A673 (cell line): ENCODE data around the gene PTTG2. TPM values are rescaled to one million over a fixed set of nuclear protein-coding genes. Genes with fewer than 3 reads are reported as not detected.

Source experiments
- BruUV-seq: library from RNA; stranded (reverse); fragments of 400-500 nt; replicated peaks from 2 replicates; lab custom pipeline; 2021; lab: Mats Ljungman, UMichigan
- CTCF ChIA-PET: fragments of 300-600 bp; sonication (Branson Sonifier 250); formaldehyde crosslinking; loops from one replicate; lab custom pipeline; 2022; ENCODE audit warnings: antibody characterized with exemption; lab: Charles Lee
- POLR2A ChIA-PET: fragments of 300-600 bp; sonication (Branson Sonifier 250); formaldehyde crosslinking; loops from one replicate; lab custom pipeline; 2022; ENCODE audit warnings: antibody characterized with exemption; ENCODE audit not compliant: low non-redundant PET; lab: Charles Lee
- DNase-seq: peaks from one replicate; pipeline ENCODE4 v3.0.0-alpha.2; 2015; ENCODE audit warnings: low spot score
- H3K27ac ChIP-seq: fragments of 200-600 bp; sonication (generic); 2 replicates; pipeline ENCODE4 v1.5.1; 2016; ENCODE audit warnings: mixed run types, low read depth, mild to moderate bottlenecking, mixed read lengths, antibody characterized with exemption, low read length; ENCODE audit not compliant: poor library complexity, severe bottlenecking
- H3K27me3 ChIP-seq: fragments of 200-600 bp; sonication (generic); replicated peaks from 2 replicates; pipeline ENCODE4 v1.6.1; 2017; ENCODE audit warnings: mixed run types, low read depth, mild to moderate bottlenecking, mixed read lengths, antibody characterized with exemption, low read length; ENCODE audit not compliant: insufficient read depth, poor library complexity
- H3K36me3 ChIP-seq: fragments of 200-600 bp; sonication (generic); 2 replicates; pipeline ENCODE4 v1.6.1; 2016; ENCODE audit warnings: mixed run types, mild to moderate bottlenecking, mixed read lengths, antibody characterized with exemption, low read length; ENCODE audit not compliant: insufficient read depth, poor library complexity, severe bottlenecking
- H3K4me1 ChIP-seq: fragments of 200-600 bp; sonication (generic); 2 replicates; pipeline ENCODE4 v1.6.1; 2017; ENCODE audit warnings: mixed run types, mild to moderate bottlenecking, mixed read lengths, antibody characterized with exemption, low read length; ENCODE audit not compliant: insufficient read depth, poor library complexity, severe bottlenecking
- H3K4me3 ChIP-seq: fragments of 200-600 bp; sonication (generic); 2 replicates; pipeline ENCODE4 v1.5.1; 2016; ENCODE audit warnings: low read depth, mixed run types, mild to moderate bottlenecking, mixed read lengths, low read length; ENCODE audit not compliant: poor library complexity, severe bottlenecking
- H3K9me3 ChIP-seq: fragments of 200-600 bp; sonication (generic); 2 replicates; pipeline ENCODE4 v1.6.1; 2016; ENCODE audit warnings: mixed run types, low read depth, mild to moderate bottlenecking, mixed read lengths, antibody characterized with exemption, low read length; ENCODE audit not compliant: poor library complexity, severe bottlenecking
- CTCF ChIP-seq: fragments of 300-800, 200-600 bp; sonication (generic); conservative IDR thresholded peaks from 2 replicates; pipeline ENCODE4 v1.5.1; 2017; ENCODE audit warnings: low read depth, mild to moderate bottlenecking, antibody characterized with exemption, low read length, moderate library complexity, mixed read lengths
- EZH2 ChIP-seq: fragments of 200-600 bp; sonication (generic); IDR thresholded peaks from 2 replicates; pipeline ENCODE4 v1.6.1; 2017; ENCODE audit warnings: borderline replicate concordance, low read depth, mild to moderate bottlenecking, mixed read lengths, antibody characterized with exemption, low read length; ENCODE audit not compliant: poor library complexity, severe bottlenecking
- intact Hi-C: fragments of 100-400 bp; cut with micrococcal nuclease; formaldehyde crosslinking; loops from one replicate; pipeline ENCODE4 v1.10.0; 2022; ENCODE audit not compliant: unreplicated experiment
- total RNA-seq: library from RNA; stranded (reverse); gene quantifications from 2 replicates; pipeline ENCODE4 v1.2.3, GENCODE V29; 2021

The PTTG2 gene
- total RNA-seq, 1 experiment from 2014 or later, result not detected

- intact Hi-C loops, result no loop called here
- no peak overlapping the region for H3K27ac ChIP-seq
- H3K4me3 ChIP-seq, result no peak overlapping the region
- BruUV-seq, result no TSS peak
- ChIA-PET CTCF (no interaction called here), POLR2A (no interaction called here)
- H3K27me3 ChIP-seq, result no peaks in the 10 kb centered on the region
- H3K4me1 ChIP-seq, result peaks cover 2% of the 10 kb centered on the region
- TF ChIP-seq CTCF, result no peak
- TF ChIP-seq EZH2, result no peak
- no peaks in the 10 kb centered on the region for H3K9me3 ChIP-seq
- no peak for DNase-seq
- no peaks in the 10 kb centered on the region for H3K36me3 ChIP-seq
Measured at GRCh38 chr4:38004062-38004461, 43.9 kb downstream of the PTTG2 start.

GRCh38 chr4:38004887-38005286 lies 44.7 kb downstream of the PTTG2 start:
- no peaks in the 10 kb centered on the region for H3K36me3 ChIP-seq
- DNase-seq, result no peak
- H3K27me3 ChIP-seq, result no peaks in the 10 kb centered on the region
- ChIA-PET POLR2A (no interaction called here), CTCF (no interaction called here)
- TF ChIP-seq EZH2, result no peak
- no peak for TF ChIP-seq CTCF
- intact Hi-C loops, result no loop called here
- no peak overlapping the region for H3K4me3 ChIP-seq
- no peaks in the 10 kb centered on the region for H3K9me3 ChIP-seq
- no TSS peak for BruUV-seq
- H3K4me1 ChIP-seq, result peaks cover 9% of the 10 kb centered on the region
- no peak overlapping the region for H3K27ac ChIP-seq

GRCh38 chr4:38005637-38006036 lies 45.4 kb downstream of the PTTG2 start:
- H3K36me3 ChIP-seq, result no peaks in the 10 kb centered on the region
- no peak for DNase-seq
- no peaks in the 10 kb centered on the region for H3K9me3 ChIP-seq
- H3K27ac ChIP-seq, result no peak overlapping the region
- POLR2A ChIA-PET, result no interaction called here
- no peak overlapping the region for H3K4me3 ChIP-seq
- BruUV-seq, result no TSS peak
- intact Hi-C loops, result no loop called here
- CTCF ChIA-PET, result no interaction called here
- TF ChIP-seq CTCF (no peak), EZH2 (no peak)
- peaks cover 9% of the 10 kb centered on the region for H3K4me1 ChIP-seq
- H3K27me3 ChIP-seq, result no peaks in the 10 kb centered on the region
